Measurements from ENCODE around the gene RAB25. TPM values are rescaled to one million over a fixed set of nuclear protein-coding genes. Genes with fewer than 3 reads are reported as not detected.

The RAB25 gene
- total RNA-seq, 1 donor from 2014 or later, result not detected

GRCh38 chr1:156056326-156056849, 4.6 kb upstream of the RAB25 start:
- DNase-seq, result no peak
- Histone ChIP-seq H3K9me3 (replicated peaks) (no peaks in the 10 kb centered on the region), H3K36me3 (peaks cover 19% of the 10 kb centered on the region), H3K27me3 (ENCODE audit: low read depth) (no peaks in the 10 kb centered on the region), H3K4me3 (peak overlapping the region; percentile 95), H3K4me1 (peaks cover 43% of the 10 kb centered on the region), H3K27ac (replicated peaks) (no peak overlapping the region)
- intact Hi-C loops (cut with micrococcal nuclease), result no loop called here
- no peak for TF ChIP-seq CTCF (IDR thresholded peaks at IDR 0.05; ENCODE audit: borderline replicate concordance)

GRCh38 chr1:156062189-156062588, 1.2 kb downstream of the RAB25 start:
- no peaks in the 10 kb centered on the region for H3K27me3 ChIP-seq (ENCODE audit: low read depth)
- peaks cover 10% of the 10 kb centered on the region for H3K36me3 ChIP-seq
- no peaks in the 10 kb centered on the region for H3K9me3 ChIP-seq (replicated peaks)
- no peak for TF ChIP-seq CTCF (IDR thresholded peaks at IDR 0.05; ENCODE audit: borderline replicate concordance)
- no peak overlapping the region for H3K4me3 ChIP-seq
- no peak overlapping the region for H3K27ac ChIP-seq (replicated peaks)
- no peaks in the 10 kb centered on the region for H3K4me1 ChIP-seq
- DNase-seq, result no peak
- intact Hi-C loops (cut with micrococcal nuclease), result no loop called here

- H3K36me3 ChIP-seq, result no peaks in the 10 kb centered on the region
- intact Hi-C loops (cut with micrococcal nuclease), result no loop called here
- H3K27me3 ChIP-seq (ENCODE audit: low read depth), result no peaks in the 10 kb centered on the region
- no peaks in the 10 kb centered on the region for H3K4me1 ChIP-seq
- no peaks in the 10 kb centered on the region for H3K9me3 ChIP-seq (replicated peaks)
- H3K4me3 ChIP-seq, result no peak overlapping the region
- TF ChIP-seq CTCF (IDR thresholded peaks at IDR 0.05; ENCODE audit: borderline replicate concordance), result no peak
- DNase-seq, result no peak
- H3K27ac ChIP-seq (replicated peaks), result no peak overlapping the region
Measured at GRCh38 chr1:156063997-156064285, 3.0 kb downstream of the RAB25 start.

GRCh38 chr1:156064615-156065014, 3.7 kb downstream of the RAB25 start:
- H3K27me3 ChIP-seq (ENCODE audit: low read depth), result no peaks in the 10 kb centered on the region
- H3K4me3 ChIP-seq, result no peak overlapping the region
- H3K27ac ChIP-seq (replicated peaks), result no peak overlapping the region
- intact Hi-C loops (cut with micrococcal nuclease), result no loop called here
- no peaks in the 10 kb centered on the region for H3K4me1 ChIP-seq
- no peak for TF ChIP-seq CTCF (IDR thresholded peaks at IDR 0.05; ENCODE audit: borderline replicate concordance)
- no peaks in the 10 kb centered on the region for H3K9me3 ChIP-seq (replicated peaks)
- no peak for DNase-seq
- no peaks in the 10 kb centered on the region for H3K36me3 ChIP-seq

GRCh38 chr1:156065212-156065611, 4.3 kb downstream of the RAB25 start:
- no peaks in the 10 kb centered on the region for H3K9me3 ChIP-seq (replicated peaks)
- TF ChIP-seq CTCF (IDR thresholded peaks at IDR 0.05; ENCODE audit: borderline replicate concordance), result no peak
- H3K36me3 ChIP-seq, result no peaks in the 10 kb centered on the region
- no peak for DNase-seq
- H3K4me1 ChIP-seq, result peaks cover 6% of the 10 kb centered on the region
- H3K27me3 ChIP-seq (ENCODE audit: low read depth), result no peaks in the 10 kb centered on the region
- H3K4me3 ChIP-seq, result no peak overlapping the region
- intact Hi-C loops (cut with micrococcal nuclease), result no loop called here
- H3K27ac ChIP-seq (replicated peaks), result no peak overlapping the region

- intact Hi-C loops (cut with micrococcal nuclease), result no loop called here
- TF ChIP-seq CTCF (IDR thresholded peaks at IDR 0.05; ENCODE audit: borderline replicate concordance), result no peak
- DNase-seq, result no peak
- no peaks in the 10 kb centered on the region for H3K36me3 ChIP-seq
- no peak overlapping the region for H3K27ac ChIP-seq (replicated peaks)
- H3K4me1 ChIP-seq, result peaks cover 7% of the 10 kb centered on the region
- no peaks in the 10 kb centered on the region for H3K27me3 ChIP-seq (ENCODE audit: low read depth)
- H3K4me3 ChIP-seq, result no peak overlapping the region
- H3K9me3 ChIP-seq (replicated peaks), result no peaks in the 10 kb centered on the region
Measured at GRCh38 chr1:156065871-156066270, 4.9 kb downstream of the RAB25 start.
